ENCODE results near the gene HHAT.

- TF ChIP-seq POLR2A (IDR thresholded peaks at IDR 0.05) (no peak), CTCF (IDR thresholded peaks at IDR 0.05) (no peak)
Measured at GRCh38 chr1:210536254-210536961, 207.7 kb downstream of the HHAT start.
